Neural progenitor cell (in vitro differentiated cells): ENCODE measurements around the gene EBP. TPM values are rescaled to one million over a fixed set of nuclear protein-coding genes. Genes with fewer than 3 reads are reported as not detected.

Source experiments
- DNase-seq: peaks from one replicate; pipeline ENCODE4 v3.0.0-alpha.2; 2016; ENCODE audit warnings: low spot score
- H2AFZ ChIP-seq: fragments of 200-600 bp; sonication (generic); replicated peaks from 2 replicates; pipeline ENCODE4 v1.6.1; 2016; ENCODE audit warnings: antibody characterized with exemption
- H3F3A ChIP-seq: fragments of 200-600 bp; sonication (generic); 2 replicates; pipeline ENCODE4 v1.6.1; 2016; ENCODE audit warnings: antibody characterized with exemption, low read depth
- H3K27ac ChIP-seq: fragments of 200-600 bp; sonication (generic); 2 replicates; pipeline ENCODE4 v1.5.1; 2016; ENCODE audit warnings: mild to moderate bottlenecking
- H3K27me3 ChIP-seq: fragments of 200-600 bp; sonication (generic); 2 replicates; pipeline ENCODE4 v1.6.1; 2016; ENCODE audit warnings: mild to moderate bottlenecking, moderate library complexity
- H3K36me3 ChIP-seq: fragments of 200-600 bp; sonication (generic); 2 replicates; pipeline ENCODE4 v1.5.1; 2016
- H3K4me1 ChIP-seq: fragments of 200-600 bp; sonication (generic); 2 replicates; pipeline ENCODE4 v1.6.1; 2016; ENCODE audit warnings: mixed run types
- H3K4me2 ChIP-seq: fragments of 200-600 bp; sonication (generic); 2 replicates; pipeline ENCODE4 v1.6.1; 2016
- H3K4me3 ChIP-seq: fragments of 200-600 bp; sonication (generic); 2 replicates; pipeline ENCODE4 v1.5.1; 2016
- H3K79me2 ChIP-seq: fragments of 200-600 bp; sonication (generic); 2 replicates; pipeline ENCODE4 v1.6.1; 2016; ENCODE audit warnings: low read depth
- H3K9ac ChIP-seq: fragments of 200-600 bp; sonication (generic); 2 replicates; pipeline ENCODE4 v1.6.1; 2016
- H3K9me3 ChIP-seq: fragments of 200-600 bp; sonication (generic); 2 replicates; pipeline ENCODE4 v1.5.1; 2016; ENCODE audit warnings: low read depth
- H4K20me1 ChIP-seq: fragments of 200-600 bp; sonication (generic); 2 replicates; pipeline ENCODE4 v1.6.1; 2016; ENCODE audit warnings: low read depth
- H3K27ac Mint-ChIP-seq: 3 replicates; pipeline ENCODE4 v1.8.0; 2021; ENCODE audit warnings: mixed read lengths
- H3K27me3 Mint-ChIP-seq: 2 replicates; pipeline ENCODE4 v1.8.0; 2022; ENCODE audit warnings: low read depth, mild to moderate bottlenecking, inconsistent platforms, moderate library complexity, mixed read lengths; ENCODE audit not compliant: insufficient read depth
- H3K36me3 Mint-ChIP-seq: 3 replicates; pipeline ENCODE4 v1.8.0; 2021; ENCODE audit warnings: mixed read lengths
- H3K4me1 Mint-ChIP-seq: 3 replicates; pipeline ENCODE4 v1.8.0; 2021; ENCODE audit warnings: mixed read lengths
- H3K4me3 Mint-ChIP-seq: 3 replicates; pipeline ENCODE4 v1.8.0; 2021; ENCODE audit warnings: mild to moderate bottlenecking, moderate library complexity, mixed read lengths
- H3K9me3 Mint-ChIP-seq: 3 replicates; pipeline ENCODE4 v1.8.0; 2020; ENCODE audit warnings: mixed read lengths
- CTCF ChIP-seq: fragments of 200-600 bp; sonication (generic); IDR thresholded peaks from 2 replicates; pipeline ENCODE4 v1.5.1; 2017; ENCODE audit warnings: antibody characterized with exemption, mild to moderate bottlenecking
- EZH2 ChIP-seq: fragments of 200-600 bp; sonication (generic); IDR thresholded peaks from 2 replicates; pipeline ENCODE4 v1.6.1; 2017; ENCODE audit warnings: antibody characterized with exemption, mild to moderate bottlenecking, moderate library complexity
- EZH2phosphoT487 ChIP-seq: fragments of 200-600 bp; sonication (generic); IDR thresholded peaks from 2 replicates; pipeline ENCODE4 v1.6.1; 2017; ENCODE audit warnings: antibody characterized with exemption
- total RNA-seq: library from RNA; depleted of rRNA; stranded (reverse); fragments of >200 nt; gene quantifications from 2 replicates; pipeline ENCODE4 v1.2.3, GENCODE V29; 2015; ENCODE audit warnings: low replicate concordance

The EBP gene
- total RNA-seq, 1 donor from 2014 or later = 74.6 TPM

GRCh38 chrX:48532161-48532560, 10.6 kb downstream of the EBP start:
- Histone ChIP-seq H3K27me3 (no peaks in the 10 kb centered on the region), H3K79me2 (no peaks in the 10 kb centered on the region), H3K27ac (no peak overlapping the region), H3F3A (no peaks in the 10 kb centered on the region), H3K4me3 (no peak overlapping the region), H2AFZ (no peak overlapping the region), H3K36me3 (no peaks in the 10 kb centered on the region), H3K4me2 (no peak overlapping the region), H3K4me1 (no peaks in the 10 kb centered on the region), H3K9me3 (no peaks in the 10 kb centered on the region), H4K20me1 (no peaks in the 10 kb centered on the region), H3K9ac (no peak overlapping the region)
- no peaks in the 10 kb centered on the region for H3K4me1 Mint-ChIP-seq
- H3K27me3 Mint-ChIP-seq = peaks cover 8% of the 10 kb centered on the region
- H3K9me3 Mint-ChIP-seq = peaks cover 10% of the 10 kb centered on the region
- no peak for DNase-seq
- peaks cover 8% of the 10 kb centered on the region for H3K36me3 Mint-ChIP-seq
- TF ChIP-seq EZH2 (no peak), EZH2phosphoT487 (no peak), CTCF (no peak)
- H3K4me3 Mint-ChIP-seq = no peak overlapping the region
- H3K27ac Mint-ChIP-seq = no peak overlapping the region

DNA sequence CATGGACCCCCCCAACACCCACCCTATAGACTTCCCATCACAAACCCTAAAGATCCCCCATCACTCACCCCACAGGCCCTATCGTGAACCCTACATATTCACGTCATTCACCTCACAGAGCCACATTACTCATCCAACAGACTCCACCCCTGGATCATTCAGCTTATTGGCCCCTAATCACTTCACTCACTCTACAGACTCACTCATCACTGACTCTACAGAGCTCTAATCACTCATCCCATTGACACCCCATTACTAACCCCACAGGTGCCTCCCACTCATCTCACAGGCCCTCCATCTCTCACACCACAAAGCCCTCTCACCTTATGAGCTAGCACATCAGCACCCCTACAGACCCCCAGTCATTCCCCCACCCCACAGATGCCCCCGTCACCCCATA, 11.6 kb downstream of the EBP start:
- Histone ChIP-seq H3K4me3 (no peak overlapping the region), H3K79me2 (no peaks in the 10 kb centered on the region), H3K27ac (no peak overlapping the region), H4K20me1 (no peaks in the 10 kb centered on the region), H3K36me3 (no peaks in the 10 kb centered on the region), H3K9me3 (no peaks in the 10 kb centered on the region), H2AFZ (no peak overlapping the region), H3K27me3 (no peaks in the 10 kb centered on the region), H3F3A (no peaks in the 10 kb centered on the region), H3K9ac (no peak overlapping the region), H3K4me1 (no peaks in the 10 kb centered on the region), H3K4me2 (no peak overlapping the region)
- Mint-ChIP-seq H3K4me1 (no peaks in the 10 kb centered on the region), H3K9me3 (peaks cover 10% of the 10 kb centered on the region), H3K27ac (no peak overlapping the region), H3K27me3 (peaks cover 9% of the 10 kb centered on the region), H3K36me3 (peaks cover 7% of the 10 kb centered on the region), H3K4me3 (no peak overlapping the region)
- TF ChIP-seq CTCF = no peak
- TF ChIP-seq EZH2 = no peak
- no peak for TF ChIP-seq EZH2phosphoT487
- no peak for DNase-seq

DNA sequence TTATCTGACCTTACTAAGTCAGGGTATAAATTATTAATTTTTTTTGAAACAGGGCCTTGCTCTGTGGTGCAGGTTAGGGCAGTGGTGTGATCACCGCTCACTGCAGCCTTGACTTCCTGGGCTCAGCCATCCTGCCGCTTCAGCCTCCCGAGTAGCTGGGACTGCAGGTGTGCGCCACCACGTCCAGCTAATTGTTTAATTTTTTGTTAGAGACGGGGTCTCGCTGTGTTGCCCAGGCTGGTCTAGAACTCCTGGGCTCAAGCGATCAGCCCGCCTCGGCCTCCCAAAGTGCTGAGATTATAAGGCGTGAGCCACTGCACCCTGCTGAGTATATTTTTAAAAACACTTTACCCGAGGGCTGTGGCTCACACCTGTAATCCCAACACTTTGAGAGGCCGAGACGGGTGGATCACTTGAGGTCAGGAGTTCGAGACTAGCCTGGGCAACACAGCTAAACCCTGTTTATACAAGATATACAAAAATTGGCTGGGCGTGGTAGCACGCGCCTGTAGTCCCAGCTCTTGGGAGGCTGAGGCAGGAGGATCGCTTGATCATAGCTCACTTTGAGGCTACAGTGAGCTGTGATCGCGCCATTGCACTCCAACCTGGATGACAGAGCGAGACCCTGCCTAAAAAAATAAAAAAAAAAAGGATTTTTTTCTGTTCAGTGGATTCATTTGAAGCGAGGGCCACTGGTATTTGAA, 17.2 kb downstream of the EBP start:
- H3K27me3 Mint-ChIP-seq = peaks cover 5% of the 10 kb centered on the region
- H3K27me3 ChIP-seq = no peaks in the 10 kb centered on the region
- H3K4me3 ChIP-seq = peak overlapping the region; percentile 56
- H3K36me3 Mint-ChIP-seq = peaks cover under 1% of the 10 kb centered on the region
- H3K4me2 ChIP-seq = no peak overlapping the region
- H3F3A ChIP-seq = peaks cover 3% of the 10 kb centered on the region
- no peak for DNase-seq
- no peaks in the 10 kb centered on the region for H3K9me3 ChIP-seq
- no peak overlapping the region for H3K9ac ChIP-seq
- no peak overlapping the region for H2AFZ ChIP-seq
- no peaks in the 10 kb centered on the region for H3K4me1 ChIP-seq
- peaks cover 7% of the 10 kb centered on the region for H3K9me3 Mint-ChIP-seq
- TF ChIP-seq EZH2 = no peak
- no peak for TF ChIP-seq EZH2phosphoT487
- TF ChIP-seq CTCF = no peak
- H3K4me3 Mint-ChIP-seq = peak overlapping the region; percentile 87
- H3K27ac ChIP-seq = no peak overlapping the region
- H3K4me1 Mint-ChIP-seq = peaks cover 7% of the 10 kb centered on the region
- no peaks in the 10 kb centered on the region for H3K36me3 ChIP-seq
- H3K79me2 ChIP-seq = peaks cover 6% of the 10 kb centered on the region
- H4K20me1 ChIP-seq = no peaks in the 10 kb centered on the region
- H3K27ac Mint-ChIP-seq = no peak overlapping the region
